Activated CD4-positive, alpha-beta T cell treated with anti-CD3 and anti-CD28 coated beads for 48 hours (primary cell): ENCODE measurements around the gene PYGB.
"Not testable (repeated sequence)": the region's sequence is repeated elsewhere in the genome, so short reads cannot be mapped to it uniquely, and the experiment has no call there.

Experiments used
- DNase-seq: peaks from one replicate; pipeline ENCODE4 v3.0.0-alpha.2; 2020

PYGB gene

GRCh38 chr20:25249198-25249931, 1.5 kb downstream of the PYGB start:
- DNase-seq, result no peak

GRCh38 chr20:25250508-25250907, 2.6 kb downstream of the PYGB start:
- DNase-seq, result no peak

GRCh38 chr20:25251019-25251418, 3.1 kb downstream of the PYGB start:
- DNase-seq, result no peak

- DNase-seq, result no peak
These were observed 3.7 kb downstream of the PYGB start for GRCh38 chr20:25251558-25251957.

GRCh38 chr20:25252230-25252651, 4.4 kb downstream of the PYGB start:
- no peak for DNase-seq

GRCh38 chr20:25252686-25253421, 5.0 kb downstream of the PYGB start:
- no peak for DNase-seq

GRCh38 chr20:25253606-25254275, 5.9 kb downstream of the PYGB start:
- DNase-seq, result no peak

GRCh38 chr20:25254571-25254970, 6.7 kb downstream of the PYGB start:
- DNase-seq, result no peak

- DNase-seq, result no peak
These were observed 7.2 kb downstream of the PYGB start for GRCh38 chr20:25254986-25255680.

- no peak for DNase-seq
These were observed 8.5 kb downstream of the PYGB start for GRCh38 chr20:25256226-25256859.

GRCh38 chr20:25257130-25257529, 9.2 kb downstream of the PYGB start:
- no peak for DNase-seq

GRCh38 chr20:25257756-25258475, 10.0 kb downstream of the PYGB start:
- no peak for DNase-seq

- no peak for DNase-seq
These were observed 10.6 kb downstream of the PYGB start for GRCh38 chr20:25258476-25258805.

GRCh38 chr20:25258828-25259227, 10.9 kb downstream of the PYGB start:
- no peak for DNase-seq

GRCh38 chr20:25259358-25259757, 11.5 kb downstream of the PYGB start:
- DNase-seq, result no peak

GRCh38 chr20:25259788-25260254, 11.9 kb downstream of the PYGB start:
- no peak for DNase-seq

GRCh38 chr20:25260770-25261437, 13.0 kb downstream of the PYGB start:
- not testable (repeated sequence) for DNase-seq

GRCh38 chr20:25269057-25269832, 21.4 kb downstream of the PYGB start:
- no peak for DNase-seq

- DNase-seq, result no peak
These were observed 21.9 kb downstream of the PYGB start for GRCh38 chr20:25269833-25270170.

GRCh38 chr20:25270829-25271251, 23.0 kb downstream of the PYGB start:
- no peak for DNase-seq
